Stimulated activated CD8-positive, alpha-beta memory T cell treated with anti-CD3 and anti-CD28 coated beads, Interleukin-15, amount 100 ng/mL, for 1 hour (primary cell): ENCODE results near the gene HEATR5B.
"Not testable (repeated sequence)": the region's sequence is repeated elsewhere in the genome, so short reads cannot be mapped to it uniquely, and the experiment has no call there.

Experiments used
- DNase-seq: peaks from one replicate; pipeline ENCODE4 v3.0.0-alpha.2; 2020; ENCODE audit warnings: low read depth

HEATR5B gene

DNA sequence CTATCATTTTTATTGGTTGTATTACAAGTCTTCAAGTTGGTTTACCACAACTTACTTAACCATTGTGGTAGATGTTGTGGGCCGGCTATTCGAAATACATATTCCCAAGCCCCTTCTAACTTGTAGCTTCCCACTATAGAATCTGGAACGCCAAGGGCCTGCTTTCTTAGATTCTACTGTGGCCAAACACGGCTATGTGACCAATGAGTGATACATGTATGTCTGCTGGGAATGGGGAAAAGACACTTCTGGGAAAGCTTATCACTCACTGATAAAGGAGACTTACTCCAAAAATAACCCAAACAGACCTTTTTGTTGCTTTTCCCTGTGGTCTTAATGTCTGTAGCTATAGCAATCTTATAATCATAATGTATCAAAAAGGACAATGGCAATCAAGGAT lies 142.3 kb downstream of the HEATR5B start:
- DNase-seq = no peak

- DNase-seq = not testable (repeated sequence)
Observed at GRCh38 chr2:36936526-36936925, 147.6 kb downstream of the HEATR5B start.

DNA sequence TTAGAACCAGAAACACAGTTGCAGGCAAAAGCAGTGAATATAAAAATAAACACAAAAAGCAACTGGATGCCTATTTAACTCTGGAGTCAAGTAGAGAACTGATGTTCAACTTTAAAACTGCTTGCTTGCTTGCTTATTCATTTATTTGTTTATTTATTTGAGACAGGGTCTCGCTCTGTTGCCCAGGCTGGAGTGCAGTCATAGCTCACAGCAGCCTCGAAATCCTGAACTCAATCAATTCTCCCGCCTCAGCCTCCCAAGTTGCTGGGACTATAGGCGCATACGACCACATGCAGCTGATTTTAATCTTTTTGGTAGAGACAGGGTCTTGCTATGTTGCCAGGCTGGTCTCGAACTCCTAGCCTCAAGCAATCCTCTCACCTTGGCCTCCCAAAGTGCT lies 152.5 kb downstream of the HEATR5B start:
- DNase-seq = not testable (repeated sequence)
